Measurements from ENCODE around the gene ADM2.
"Not testable (repeated sequence)": the region's sequence is repeated elsewhere in the genome, so short reads cannot be mapped to it uniquely, and the experiment has no call there.

ADM2 gene

GRCh38 chr22:50530877-50531545 lies 49.7 kb downstream of the ADM2 start:
- no peak for DNase-seq (ENCODE audit: low read depth)
- TF ChIP-seq, protein P1, sequence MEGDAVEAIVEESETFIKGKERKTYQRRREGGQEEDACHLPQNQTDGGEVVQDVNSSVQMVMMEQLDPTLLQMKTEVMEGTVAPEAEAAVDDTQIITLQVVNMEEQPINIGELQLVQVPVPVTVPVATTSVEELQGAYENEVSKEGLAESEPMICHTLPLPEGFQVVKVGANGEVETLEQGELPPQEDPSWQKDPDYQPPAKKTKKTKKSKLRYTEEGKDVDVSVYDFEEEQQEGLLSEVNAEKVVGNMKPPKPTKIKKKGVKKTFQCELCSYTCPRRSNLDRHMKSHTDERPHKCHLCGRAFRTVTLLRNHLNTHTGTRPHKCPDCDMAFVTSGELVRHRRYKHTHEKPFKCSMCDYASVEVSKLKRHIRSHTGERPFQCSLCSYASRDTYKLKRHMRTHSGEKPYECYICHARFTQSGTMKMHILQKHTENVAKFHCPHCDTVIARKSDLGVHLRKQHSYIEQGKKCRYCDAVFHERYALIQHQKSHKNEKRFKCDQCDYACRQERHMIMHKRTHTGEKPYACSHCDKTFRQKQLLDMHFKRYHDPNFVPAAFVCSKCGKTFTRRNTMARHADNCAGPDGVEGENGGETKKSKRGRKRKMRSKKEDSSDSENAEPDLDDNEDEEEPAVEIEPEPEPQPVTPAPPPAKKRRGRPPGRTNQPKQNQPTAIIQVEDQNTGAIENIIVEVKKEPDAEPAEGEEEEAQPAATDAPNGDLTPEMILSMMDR (IDR thresholded peaks at IDR 0.05; ENCODE audit: low read depth, low read length, missing control alignments), result no peak
- H3K4me3 ChIP-seq (ENCODE audit: low read depth, low read length), result peak overlapping the region; percentile 63

- H3K4me3 ChIP-seq (ENCODE audit: low read depth, low read length), result peak overlapping the region; percentile 63
- DNase-seq (ENCODE audit: low read depth), result no peak
- TF ChIP-seq, protein P1 (IDR thresholded peaks at IDR 0.05; ENCODE audit: low read depth, low read length, missing control alignments), result no peak
Observed at GRCh38 chr22:50531546-50531961, 50.2 kb downstream of the ADM2 start.

- TF ChIP-seq, protein P1 (IDR thresholded peaks at IDR 0.05; ENCODE audit: low read depth, low read length, missing control alignments), result no peak
- peak overlapping the region; percentile 63 for H3K4me3 ChIP-seq (ENCODE audit: low read depth, low read length)
- DNase-seq (ENCODE audit: low read depth), result no peak
Observed at GRCh38 chr22:50531962-50532674, 50.8 kb downstream of the ADM2 start.

GRCh38 chr22:50532824-50533796 lies 51.8 kb downstream of the ADM2 start:
- H3K4me3 ChIP-seq (ENCODE audit: low read depth, low read length), result no peak overlapping the region; the same call in 1 of the 2 replicates
- no peak for DNase-seq (ENCODE audit: low read depth)
- TF ChIP-seq, protein P1 (IDR thresholded peaks at IDR 0.05; ENCODE audit: low read depth, low read length, missing control alignments), result no peak

GRCh38 chr22:50533856-50534711 lies 52.7 kb downstream of the ADM2 start:
- not testable (repeated sequence) for H3K4me3 ChIP-seq (ENCODE audit: low read depth, low read length)
- DNase-seq (ENCODE audit: low read depth), result peak; percentile 60

DNA sequence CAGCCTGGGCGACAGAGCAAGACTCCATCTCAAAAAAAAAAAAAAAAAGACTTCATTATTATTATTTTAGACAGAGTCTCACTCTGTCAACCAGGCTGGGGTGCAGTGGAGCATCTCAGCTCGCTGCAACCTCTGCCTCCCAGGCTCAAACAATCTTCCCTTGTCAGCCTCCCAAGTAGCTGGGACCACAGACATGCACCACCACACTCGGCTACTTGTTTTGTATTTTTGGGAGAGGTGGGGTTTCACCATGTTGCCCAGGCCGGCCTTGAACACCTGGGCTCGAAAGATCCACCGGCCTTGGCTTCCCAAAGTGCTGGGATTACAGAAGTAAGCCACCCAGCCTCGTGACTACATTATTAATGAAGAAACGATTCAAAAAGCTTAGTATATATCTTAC lies 53.8 kb downstream of the ADM2 start:
- DNase-seq (ENCODE audit: low read depth), result no peak
- H3K4me3 ChIP-seq (ENCODE audit: low read depth, low read length), result no peak overlapping the region; the same call in 1 of the 2 replicates
- TF ChIP-seq, protein P1 (IDR thresholded peaks at IDR 0.05; ENCODE audit: low read depth, low read length, missing control alignments), result no peak

All from GM12864 (cell line).